ENCODE measurements around the gene CLTRN.

DNA sequence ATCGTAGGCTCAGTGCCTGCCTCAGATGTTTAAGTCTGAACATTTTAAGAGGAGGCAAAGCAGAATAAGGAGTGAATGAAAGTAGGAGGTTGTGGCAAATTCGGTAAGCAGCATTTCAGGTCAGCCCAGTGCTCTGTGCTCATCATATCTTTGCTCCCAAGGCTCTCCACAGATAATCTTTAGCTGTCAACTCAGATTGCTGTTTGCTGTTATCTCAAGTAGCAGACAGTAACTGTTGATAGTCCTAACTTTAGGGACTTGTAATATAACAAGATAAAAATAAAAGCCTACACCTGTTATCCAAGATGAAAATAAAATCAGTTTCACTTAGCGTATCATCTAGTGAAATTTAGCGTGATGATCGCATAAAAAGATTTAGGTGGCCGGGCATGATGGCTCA lies 18.6 kb upstream of the CLTRN start:
- TF ChIP-seq CTCF (conservative IDR thresholded peaks at IDR 0.05) (no peak), ZFX (IDR thresholded peaks at IDR 0.05) (no peak)

Measured in C4-2B (cell line).